ENCODE data around the gene TULP4. TPM values are rescaled to one million over a fixed set of nuclear protein-coding genes. Genes with fewer than 3 reads are reported as not detected.

The TULP4 gene
- total and polyA plus RNA-seq, 2 donors (not counting 1 experiment from before 2014, with no cell fraction given), result 16.8 to 88.2 TPM

- Histone ChIP-seq H4K20me1 (ENCODE audit: control insufficient read depth, extremely low read depth, insufficient read depth, low read length) (no peaks in the 10 kb centered on the region), H3K36me3 (ENCODE audit: control insufficient read depth, insufficient read depth, low read length) (peaks cover 5% of the 10 kb centered on the region), H3K4me3 (replicated peaks in 1 of 4; ENCODE audit: control extremely low read depth in 1 of 4, insufficient read depth in 1 of 4, low read depth in 3 of 4, low read length in 4 of 4) (no peak overlapping the region), H3K4me2 (ENCODE audit: extremely low read depth, insufficient read depth, low read length) (no peak overlapping the region), H2AFZ (ENCODE audit: low read length) (no peak overlapping the region), H3K79me2 (ENCODE audit: control insufficient read depth, insufficient read depth, low read length) (no peaks in the 10 kb centered on the region), H3K4me1 (ENCODE audit: control insufficient read depth, extremely low read depth, insufficient read depth, low read length) (peaks cover 4% of the 10 kb centered on the region), H3K9me3 (ENCODE audit: control insufficient read depth, insufficient read depth, low read depth, low read length) (no peaks in the 10 kb centered on the region), H3K27me3 (ENCODE audit: control insufficient read depth, insufficient read depth, low read length) (no peaks in the 10 kb centered on the region), H3K9ac (ENCODE audit: insufficient read depth, low read length) (no peak overlapping the region), H3K27ac (ENCODE audit: insufficient read depth, low read length) (no peak overlapping the region)
- no peak for DNase-seq (ENCODE audit: low read depth in 2 of 2)
- TF ChIP-seq EZH2 (IDR thresholded peaks at IDR 0.05; ENCODE audit: low read length, missing control alignments) (no peak), CTCF (conservative IDR thresholded peaks at IDR 0.05 in 1 of 2, IDR thresholded peaks at IDR 0.05 in 1 of 2; ENCODE audit: low read depth in 1 of 2, low read length in 2 of 2) (no peak)
These were observed 180.6 kb downstream of the TULP4 start for GRCh38 chr6:158492881-158493280.

GRCh38 chr6:158496700-158497099 is 184.4 kb downstream of the TULP4 start:
- Histone ChIP-seq H3K27me3 (ENCODE audit: control insufficient read depth, insufficient read depth, low read length) (no peaks in the 10 kb centered on the region), H3K4me2 (ENCODE audit: extremely low read depth, insufficient read depth, low read length) (no peak overlapping the region), H2AFZ (ENCODE audit: low read length) (no peak overlapping the region), H3K9ac (ENCODE audit: insufficient read depth, low read length) (no peak overlapping the region), H3K4me1 (ENCODE audit: control insufficient read depth, extremely low read depth, insufficient read depth, low read length) (peaks cover 3% of the 10 kb centered on the region), H3K4me3 (replicated peaks in 1 of 4; ENCODE audit: control extremely low read depth in 1 of 4, insufficient read depth in 1 of 4, low read depth in 3 of 4, low read length in 4 of 4) (no peak overlapping the region), H3K36me3 (ENCODE audit: control insufficient read depth, insufficient read depth, low read length) (peaks cover 8% of the 10 kb centered on the region), H3K79me2 (ENCODE audit: control insufficient read depth, insufficient read depth, low read length) (no peaks in the 10 kb centered on the region), H4K20me1 (ENCODE audit: control insufficient read depth, extremely low read depth, insufficient read depth, low read length) (no peaks in the 10 kb centered on the region), H3K9me3 (ENCODE audit: control insufficient read depth, insufficient read depth, low read depth, low read length) (no peaks in the 10 kb centered on the region), H3K27ac (ENCODE audit: insufficient read depth, low read length) (no peak overlapping the region)
- no peak for DNase-seq (ENCODE audit: low read depth in 2 of 2)
- no peak for TF ChIP-seq CTCF (conservative IDR thresholded peaks at IDR 0.05 in 1 of 2, IDR thresholded peaks at IDR 0.05 in 1 of 2; ENCODE audit: low read depth in 1 of 2, low read length in 2 of 2)
- no peak for TF ChIP-seq EZH2 (IDR thresholded peaks at IDR 0.05; ENCODE audit: low read length, missing control alignments)

GRCh38 chr6:158497620-158498019 is 185.4 kb downstream of the TULP4 start:
- H4K20me1 ChIP-seq (ENCODE audit: control insufficient read depth, extremely low read depth, insufficient read depth, low read length), result no peaks in the 10 kb centered on the region
- no peak overlapping the region for H3K27ac ChIP-seq (ENCODE audit: insufficient read depth, low read length)
- no peaks in the 10 kb centered on the region for H3K9me3 ChIP-seq (ENCODE audit: control insufficient read depth, insufficient read depth, low read depth, low read length)
- H3K4me2 ChIP-seq (ENCODE audit: extremely low read depth, insufficient read depth, low read length), result no peak overlapping the region
- no peaks in the 10 kb centered on the region for H3K27me3 ChIP-seq (ENCODE audit: control insufficient read depth, insufficient read depth, low read length)
- no peak overlapping the region for H3K4me3 ChIP-seq (replicated peaks in 1 of 4; ENCODE audit: control extremely low read depth in 1 of 4, insufficient read depth in 1 of 4, low read depth in 3 of 4, low read length in 4 of 4)
- H3K36me3 ChIP-seq (ENCODE audit: control insufficient read depth, insufficient read depth, low read length), result peaks cover 8% of the 10 kb centered on the region
- TF ChIP-seq CTCF (conservative IDR thresholded peaks at IDR 0.05 in 1 of 2, IDR thresholded peaks at IDR 0.05 in 1 of 2; ENCODE audit: low read depth in 1 of 2, low read length in 2 of 2), result no peak
- peaks cover 3% of the 10 kb centered on the region for H3K4me1 ChIP-seq (ENCODE audit: control insufficient read depth, extremely low read depth, insufficient read depth, low read length)
- H3K9ac ChIP-seq (ENCODE audit: insufficient read depth, low read length), result no peak overlapping the region
- no peak overlapping the region for H2AFZ ChIP-seq (ENCODE audit: low read length)
- DNase-seq (ENCODE audit: low read depth in 2 of 2), result no peak
- no peaks in the 10 kb centered on the region for H3K79me2 ChIP-seq (ENCODE audit: control insufficient read depth, insufficient read depth, low read length)

Data from fibroblast of lung (primary cell).